ENCODE data around the gene ALDH1L1. TPM values are rescaled to one million over a fixed set of nuclear protein-coding genes. Genes with fewer than 3 reads are reported as not detected.

The ALDH1L1 gene
- total RNA-seq, 1 donor = under 0.01 TPM

GRCh38 chr3:126105691-126106187 is 74.6 kb downstream of the ALDH1L1 start:
- Histone ChIP-seq H3K36me3 (ENCODE audit: insufficient read depth, low read length) (no peaks in the 10 kb centered on the region), H3K27ac (ENCODE audit: low read depth, low read length) (no peak overlapping the region), H3K4me2 (ENCODE audit: insufficient read depth, low read length) (no peak overlapping the region), H4K20me1 (ENCODE audit: insufficient read depth, low read length) (no peaks in the 10 kb centered on the region), H3K4me1 (ENCODE audit: insufficient read depth, low read length) (peaks cover 24% of the 10 kb centered on the region), H3K27me3 (ENCODE audit: insufficient read depth, low read length) (no peaks in the 10 kb centered on the region), H3K79me2 (ENCODE audit: insufficient read depth, low read length) (no peaks in the 10 kb centered on the region), H3K4me3 (ENCODE audit: insufficient read depth, low read length) (no peak overlapping the region), H2AFZ (ENCODE audit: low read length) (no peak overlapping the region), H3K9me3 (ENCODE audit: low read depth, low read length) (no peaks in the 10 kb centered on the region)
- TF ChIP-seq, protein P1, sequence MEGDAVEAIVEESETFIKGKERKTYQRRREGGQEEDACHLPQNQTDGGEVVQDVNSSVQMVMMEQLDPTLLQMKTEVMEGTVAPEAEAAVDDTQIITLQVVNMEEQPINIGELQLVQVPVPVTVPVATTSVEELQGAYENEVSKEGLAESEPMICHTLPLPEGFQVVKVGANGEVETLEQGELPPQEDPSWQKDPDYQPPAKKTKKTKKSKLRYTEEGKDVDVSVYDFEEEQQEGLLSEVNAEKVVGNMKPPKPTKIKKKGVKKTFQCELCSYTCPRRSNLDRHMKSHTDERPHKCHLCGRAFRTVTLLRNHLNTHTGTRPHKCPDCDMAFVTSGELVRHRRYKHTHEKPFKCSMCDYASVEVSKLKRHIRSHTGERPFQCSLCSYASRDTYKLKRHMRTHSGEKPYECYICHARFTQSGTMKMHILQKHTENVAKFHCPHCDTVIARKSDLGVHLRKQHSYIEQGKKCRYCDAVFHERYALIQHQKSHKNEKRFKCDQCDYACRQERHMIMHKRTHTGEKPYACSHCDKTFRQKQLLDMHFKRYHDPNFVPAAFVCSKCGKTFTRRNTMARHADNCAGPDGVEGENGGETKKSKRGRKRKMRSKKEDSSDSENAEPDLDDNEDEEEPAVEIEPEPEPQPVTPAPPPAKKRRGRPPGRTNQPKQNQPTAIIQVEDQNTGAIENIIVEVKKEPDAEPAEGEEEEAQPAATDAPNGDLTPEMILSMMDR (IDR thresholded peaks at IDR 0.05; ENCODE audit: extremely low read depth, low read depth, low read length) = no peak
- peak; percentile 63 for DNase-seq (ENCODE audit: insufficient read length, low spot score, missing footprints)

DNA sequence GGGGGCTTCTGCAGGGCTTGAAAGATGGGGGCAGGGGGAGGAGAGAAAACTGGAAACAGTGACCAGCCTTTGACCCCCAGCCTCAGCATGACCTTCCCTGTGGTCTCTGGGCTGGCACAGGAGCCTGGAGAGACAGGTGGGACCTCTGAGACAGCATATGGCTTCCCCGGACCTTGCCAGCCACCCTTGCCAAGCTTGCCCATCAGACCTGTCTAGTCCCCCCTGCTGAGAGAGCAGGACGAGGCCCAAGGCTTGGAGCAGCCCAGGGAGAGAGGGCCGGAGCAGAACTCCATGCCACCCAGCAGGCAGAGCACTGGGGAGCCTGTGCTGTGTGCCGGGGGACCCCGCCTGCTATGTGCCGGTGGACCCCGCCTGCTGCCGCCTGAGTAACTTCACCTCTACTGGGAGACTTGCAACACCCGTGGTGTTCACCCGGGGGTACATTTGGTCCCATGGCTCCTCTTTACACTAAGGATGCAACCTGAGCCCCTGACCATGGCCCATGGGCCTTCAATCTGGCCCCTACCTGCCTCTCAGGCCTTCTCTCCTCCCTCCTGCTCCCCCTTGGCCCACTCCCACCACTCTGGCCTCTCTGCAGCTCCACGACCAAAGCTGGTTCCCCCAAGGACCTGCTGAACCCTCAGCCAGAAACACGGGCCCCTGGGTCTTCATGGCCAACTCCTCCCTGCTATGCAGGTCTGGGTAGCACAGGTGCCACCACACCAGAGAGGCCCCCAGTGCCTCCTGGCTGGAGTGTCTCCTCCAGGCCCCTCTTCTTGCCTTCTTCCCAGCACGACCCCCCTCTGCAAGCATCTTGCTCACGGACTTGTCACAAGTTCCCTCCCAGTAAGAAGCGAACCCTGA is 75.4 kb downstream of the ALDH1L1 start:
- TF ChIP-seq, protein P1 (IDR thresholded peaks at IDR 0.05; ENCODE audit: extremely low read depth, low read depth, low read length) = no peak
- Histone ChIP-seq H3K9me3 (ENCODE audit: low read depth, low read length) (no peaks in the 10 kb centered on the region), H3K27ac (ENCODE audit: low read depth, low read length) (no peak overlapping the region), H3K36me3 (ENCODE audit: insufficient read depth, low read length) (no peaks in the 10 kb centered on the region), H3K27me3 (ENCODE audit: insufficient read depth, low read length) (no peaks in the 10 kb centered on the region), H3K4me2 (ENCODE audit: insufficient read depth, low read length) (no peak overlapping the region), H3K4me3 (ENCODE audit: insufficient read depth, low read length) (no peak overlapping the region), H3K4me1 (ENCODE audit: insufficient read depth, low read length) (peaks cover 32% of the 10 kb centered on the region), H2AFZ (ENCODE audit: low read length) (no peak overlapping the region), H3K79me2 (ENCODE audit: insufficient read depth, low read length) (no peaks in the 10 kb centered on the region), H4K20me1 (ENCODE audit: insufficient read depth, low read length) (no peaks in the 10 kb centered on the region)
- no peak for DNase-seq (ENCODE audit: insufficient read length, low spot score, missing footprints)

- Histone ChIP-seq H3K27ac (ENCODE audit: low read depth, low read length) (no peak overlapping the region), H3K79me2 (ENCODE audit: insufficient read depth, low read length) (no peaks in the 10 kb centered on the region), H3K36me3 (ENCODE audit: insufficient read depth, low read length) (no peaks in the 10 kb centered on the region), H2AFZ (ENCODE audit: low read length) (no peak overlapping the region), H3K4me2 (ENCODE audit: insufficient read depth, low read length) (no peak overlapping the region), H3K27me3 (ENCODE audit: insufficient read depth, low read length) (no peaks in the 10 kb centered on the region), H4K20me1 (ENCODE audit: insufficient read depth, low read length) (no peaks in the 10 kb centered on the region), H3K4me3 (ENCODE audit: insufficient read depth, low read length) (no peak overlapping the region), H3K9me3 (ENCODE audit: low read depth, low read length) (no peaks in the 10 kb centered on the region), H3K4me1 (ENCODE audit: insufficient read depth, low read length) (peaks cover 33% of the 10 kb centered on the region)
- DNase-seq (ENCODE audit: insufficient read length, low spot score, missing footprints) = no peak
- TF ChIP-seq, protein P1 (IDR thresholded peaks at IDR 0.05; ENCODE audit: extremely low read depth, low read depth, low read length) = no peak
Measured at GRCh38 chr3:126104028-126104635, 76.3 kb downstream of the ALDH1L1 start.
